Activated naive CD4-positive, alpha-beta T cell treated with anti-CD3 and anti-CD28 coated beads for 36 hours (primary cell): ENCODE measurements around the gene SLCO3A1. TPM values are rescaled to one million over a fixed set of nuclear protein-coding genes. Genes with fewer than 3 reads are reported as not detected.

Experiments used
- CTCF ChIA-PET: fragments of 350-600 bp; sonication (Branson Sonifier 250); formaldehyde crosslinking; loops from one replicate; lab custom pipeline; 2021; ENCODE audit warnings: antibody characterized with exemption; lab: Charles Lee
- DNase-seq: peaks from one replicate; pipeline ENCODE4 v3.0.0-alpha.2; 2020
- H3K27ac Mint-ChIP-seq: one replicate; pipeline ENCODE4 v1.8.0; 2021; ENCODE audit warnings: mild to moderate bottlenecking, mixed read lengths
- H3K27me3 Mint-ChIP-seq: one replicate; pipeline ENCODE4 v1.8.0; 2021; ENCODE audit warnings: low read depth, mixed read lengths
- H3K36me3 Mint-ChIP-seq: one replicate; pipeline ENCODE4 v1.8.0; 2021; ENCODE audit warnings: low read depth, mixed read lengths
- H3K4me1 Mint-ChIP-seq: one replicate; pipeline ENCODE4 v1.8.0; 2021; ENCODE audit warnings: low read depth, mixed read lengths
- H3K4me3 Mint-ChIP-seq: one replicate; pipeline ENCODE4 v1.8.0; 2021; ENCODE audit warnings: mild to moderate bottlenecking, moderate library complexity, mixed read lengths
- H3K9me3 Mint-ChIP-seq: one replicate; pipeline ENCODE4 v1.8.0; 2021; ENCODE audit warnings: mixed read lengths
- intact Hi-C: fragments of 100-400 bp; cut with micrococcal nuclease; formaldehyde crosslinking; loops from one replicate; pipeline ENCODE4 v1.15.1; 2023
- total RNA-seq, 2 experiments: library from RNA; stranded (reverse); gene quantifications; one replicate each; pipeline ENCODE4 v1.2.3, GENCODE V29; 2021

Gene SLCO3A1
- total RNA-seq, 2 experiments from 2014 or later, result 3.1 to 3.3 TPM

DNA sequence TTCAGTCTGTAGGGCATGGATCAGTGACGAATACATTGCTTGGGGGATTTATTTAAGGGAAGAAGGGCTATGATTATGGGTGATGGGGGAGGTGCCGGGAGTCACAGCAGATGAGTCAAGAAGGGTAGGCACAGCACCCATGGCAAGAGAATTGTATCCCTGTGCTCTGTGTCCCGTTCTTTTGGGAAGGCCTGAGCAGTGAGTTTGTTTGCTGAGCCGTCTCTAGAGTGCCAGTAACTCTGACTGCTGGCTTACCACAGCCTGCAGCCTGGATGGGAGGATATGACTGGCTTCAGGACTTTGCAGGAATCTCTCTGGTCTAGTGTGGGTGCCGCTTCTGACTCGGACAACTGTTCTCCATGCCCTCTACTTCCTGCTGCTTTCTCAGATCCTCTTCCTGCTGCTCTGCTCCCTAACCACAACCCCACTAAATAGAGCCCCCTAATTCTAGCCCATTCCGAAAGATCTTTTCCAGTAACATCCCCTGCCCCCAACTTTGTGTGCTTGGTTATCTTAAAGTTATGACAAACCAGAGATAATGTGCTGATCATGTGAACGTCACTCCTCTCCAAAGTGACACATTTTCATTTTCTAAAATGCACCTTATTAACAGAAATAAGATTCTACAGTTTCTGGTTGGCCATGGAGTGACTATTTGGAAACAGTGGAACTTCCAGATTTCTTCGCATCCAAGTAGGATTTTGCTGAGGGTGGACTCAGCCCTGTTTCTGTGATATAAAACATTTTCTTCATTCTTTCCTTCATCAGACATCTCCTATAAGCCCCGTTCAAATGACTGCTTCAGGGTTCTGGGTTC is 239.0 kb downstream of the SLCO3A1 start:
- H3K27ac Mint-ChIP-seq, result no peak overlapping the region
- H3K36me3 Mint-ChIP-seq, result peaks cover 3% of the 10 kb centered on the region
- CTCF ChIA-PET, result interaction anchor here (1.1 kb wide), 1 partner anchor 15 kb away, joined by 4 read pairs; no protein-coding TSS in a partner anchor
- H3K9me3 Mint-ChIP-seq, result no peaks in the 10 kb centered on the region
- intact Hi-C loops, result loop anchor here (10.0 kb wide), 2 partner anchors 432 to 532 kb away; no protein-coding TSS in a partner anchor
- no peaks in the 10 kb centered on the region for H3K27me3 Mint-ChIP-seq
- peaks cover 27% of the 10 kb centered on the region for H3K4me1 Mint-ChIP-seq
- DNase-seq, result no peak
- H3K4me3 Mint-ChIP-seq, result no peak overlapping the region

DNA sequence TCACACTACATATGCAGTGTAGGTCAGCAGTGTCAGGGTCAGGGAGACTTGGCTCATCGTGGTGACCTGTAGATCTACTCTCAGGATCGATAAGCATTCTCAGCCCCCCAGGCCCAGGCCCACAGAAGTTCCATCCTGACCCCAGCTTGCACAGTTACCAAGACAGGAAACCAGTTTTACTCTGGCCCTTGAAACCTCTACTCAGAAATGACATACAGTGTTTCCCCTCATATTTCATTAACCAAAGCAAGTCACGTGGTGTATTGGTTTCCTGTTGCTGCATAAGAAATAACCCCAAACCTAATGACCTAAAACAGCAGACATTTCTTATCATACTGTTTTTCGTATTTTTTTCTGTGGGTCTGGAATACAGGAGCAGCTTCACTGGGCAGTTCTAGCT is 242.2 kb downstream of the SLCO3A1 start:
- peak; percentile 22 for DNase-seq
- intact Hi-C loops, result loop anchor here (2.0 to 10.0 kb wide), 5 partner anchors 63 to 529 kb away; no protein-coding TSS in a partner anchor
- Mint-ChIP-seq H3K4me1 (peaks cover 30% of the 10 kb centered on the region), H3K9me3 (no peaks in the 10 kb centered on the region), H3K36me3 (peaks cover 3% of the 10 kb centered on the region), H3K27ac (peak overlapping the region; percentile 42), H3K4me3 (no peak overlapping the region), H3K27me3 (no peaks in the 10 kb centered on the region)
- CTCF ChIA-PET, result interaction anchor here (0.6 kb wide), 1 partner anchor 784 kb away, joined by 3 read pairs; no protein-coding TSS in a partner anchor

DNA sequence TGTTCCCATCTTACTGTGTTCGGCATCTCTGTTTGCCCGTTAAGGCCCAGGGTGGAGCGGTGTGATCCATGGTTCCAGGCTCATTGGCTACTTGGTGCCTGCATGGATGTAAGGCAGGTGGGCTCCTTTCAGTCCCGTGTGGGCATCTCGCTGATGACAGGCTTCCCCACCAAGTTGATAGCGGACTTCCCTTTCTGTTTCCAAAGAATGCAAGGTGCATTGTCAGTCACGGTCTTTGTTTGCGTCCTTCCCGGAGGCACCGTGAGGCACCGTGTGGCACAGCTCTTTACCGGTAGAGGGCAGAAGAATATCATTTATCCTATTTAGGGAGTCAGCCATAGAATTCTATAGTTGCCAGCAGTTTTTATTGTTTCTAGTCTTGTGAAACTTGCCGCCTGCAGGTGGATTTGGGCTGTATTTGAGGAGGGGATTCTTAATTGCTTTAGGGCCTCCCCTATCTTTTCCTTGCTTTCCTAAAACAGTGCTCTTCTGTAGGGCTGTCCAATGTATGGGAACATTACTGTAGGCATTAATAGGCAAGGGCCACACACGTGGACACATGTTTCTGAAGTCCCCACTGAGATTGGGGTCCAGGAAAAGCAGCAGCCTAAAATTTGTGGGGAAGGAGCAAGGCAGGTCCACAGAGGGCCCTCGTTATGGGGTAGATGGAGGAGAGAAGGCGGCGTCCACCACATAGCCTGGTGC is 244.1 kb downstream of the SLCO3A1 start:
- Mint-ChIP-seq H3K27me3 (no peaks in the 10 kb centered on the region), H3K4me3 (no peak overlapping the region), H3K27ac (peak overlapping the region; percentile 42), H3K4me1 (peaks cover 39% of the 10 kb centered on the region), H3K9me3 (no peaks in the 10 kb centered on the region), H3K36me3 (peaks cover 3% of the 10 kb centered on the region)
- CTCF ChIA-PET, result interaction anchor here (0.8 to 1.6 kb wide), 6 partner anchors 19 to 284 kb away, joined by 3 to 4 read pairs (median 3); no protein-coding TSS in a partner anchor
- intact Hi-C loops, result loop anchor here (1.0 to 10.0 kb wide), 7 partner anchors 110 to 618 kb away; no protein-coding TSS in a partner anchor
- DNase-seq, result peak; percentile 74

DNA sequence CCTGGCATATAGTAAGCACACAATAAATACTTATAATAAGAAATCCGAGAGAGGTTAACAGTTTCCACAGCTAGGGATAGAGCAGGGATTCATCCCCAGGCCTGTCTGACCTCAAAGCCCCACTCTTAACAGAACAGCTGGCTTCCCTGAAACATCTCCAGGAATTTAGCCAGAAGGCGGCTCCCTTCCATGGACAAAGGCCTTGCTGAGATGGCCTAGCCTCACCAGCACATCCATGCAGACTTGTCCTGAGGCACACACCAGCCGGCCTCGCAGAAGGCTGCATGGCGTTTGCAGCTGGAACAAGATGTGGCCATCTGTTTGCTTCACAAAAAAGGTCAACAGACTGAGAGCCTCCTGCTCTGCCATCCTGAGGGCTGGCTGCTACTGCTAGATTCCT is 245.4 kb downstream of the SLCO3A1 start:
- CTCF ChIA-PET, result interaction anchor here (0.6 to 1.4 kb wide), 2 partner anchors 9 to 96 kb away, joined by 3 read pairs; no protein-coding TSS in a partner anchor
- intact Hi-C loops, result loop anchor here (5.0 to 10.0 kb wide), 3 partner anchors 108 to 526 kb away; no protein-coding TSS in a partner anchor

DNA sequence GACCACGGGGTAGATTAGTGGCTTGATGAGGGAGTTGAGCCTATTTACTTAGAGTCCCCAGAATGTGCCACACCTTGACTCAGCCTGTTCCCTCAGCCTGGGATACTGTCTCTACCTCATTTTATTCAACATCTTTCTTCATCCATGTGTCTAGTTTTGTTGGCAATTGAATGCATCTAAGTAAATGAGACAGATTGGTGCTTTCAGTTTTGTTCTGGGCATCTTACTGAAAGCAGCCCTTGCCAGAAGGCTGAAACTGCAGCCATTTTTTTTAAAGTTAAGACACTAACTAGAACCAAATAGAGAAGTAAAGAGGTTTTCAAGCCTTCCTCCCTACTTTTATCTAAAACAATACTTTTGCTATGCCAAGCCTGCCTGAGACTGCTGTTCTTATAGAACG is 246.8 kb downstream of the SLCO3A1 start:
- DNase-seq, result no peak
- intact Hi-C loops, result no loop called here
- Mint-ChIP-seq H3K27me3 (no peaks in the 10 kb centered on the region), H3K27ac (no peak overlapping the region), H3K9me3 (no peaks in the 10 kb centered on the region), H3K4me1 (peaks cover 28% of the 10 kb centered on the region), H3K4me3 (no peak overlapping the region), H3K36me3 (peaks cover 3% of the 10 kb centered on the region)
- CTCF ChIA-PET, result interaction anchor here (0.6 to 2.0 kb wide), 2 partner anchors 23 to 125 kb away, joined by 4 read pairs; no protein-coding TSS in a partner anchor

More for the DNA sequence above, 245.4 kb downstream of the SLCO3A1 start:
- H3K9me3 Mint-ChIP-seq, result no peaks in the 10 kb centered on the region
- no peak overlapping the region for H3K27ac Mint-ChIP-seq
- DNase-seq, result no peak
- peaks cover 34% of the 10 kb centered on the region for H3K4me1 Mint-ChIP-seq
- H3K36me3 Mint-ChIP-seq, result peaks cover 3% of the 10 kb centered on the region
- H3K27me3 Mint-ChIP-seq, result no peaks in the 10 kb centered on the region
- H3K4me3 Mint-ChIP-seq, result no peak overlapping the region

DNA sequence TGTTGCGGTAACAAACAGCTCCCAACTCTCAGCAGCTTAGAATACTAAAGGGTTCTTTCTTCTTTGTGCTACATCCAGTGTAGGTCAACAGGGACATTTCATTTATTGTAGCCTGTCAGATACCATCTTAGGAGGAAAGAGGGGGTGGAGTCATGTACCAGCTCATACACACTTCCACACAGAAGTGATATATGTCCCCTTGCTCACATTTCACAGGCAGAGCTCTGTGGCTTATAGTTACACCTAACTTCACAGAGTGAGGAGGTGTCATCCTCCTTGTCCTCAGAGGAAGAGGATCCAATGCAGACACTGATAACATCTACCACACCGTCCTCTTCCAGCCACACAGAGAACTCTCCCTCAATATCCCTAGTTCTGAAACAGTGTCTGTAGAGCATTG is 247.2 kb downstream of the SLCO3A1 start:
- no peaks in the 10 kb centered on the region for H3K27me3 Mint-ChIP-seq
- intact Hi-C loops, result no loop called here
- DNase-seq, result no peak
- H3K27ac Mint-ChIP-seq, result no peak overlapping the region
- no peak overlapping the region for H3K4me3 Mint-ChIP-seq
- H3K4me1 Mint-ChIP-seq, result peaks cover 23% of the 10 kb centered on the region
- no peaks in the 10 kb centered on the region for H3K9me3 Mint-ChIP-seq
- peaks cover 3% of the 10 kb centered on the region for H3K36me3 Mint-ChIP-seq
- CTCF ChIA-PET, result interaction anchor here (2.0 kb wide), 2 partner anchors 125 to 614 kb away, joined by 4 to 9 read pairs; no protein-coding TSS in a partner anchor

DNA sequence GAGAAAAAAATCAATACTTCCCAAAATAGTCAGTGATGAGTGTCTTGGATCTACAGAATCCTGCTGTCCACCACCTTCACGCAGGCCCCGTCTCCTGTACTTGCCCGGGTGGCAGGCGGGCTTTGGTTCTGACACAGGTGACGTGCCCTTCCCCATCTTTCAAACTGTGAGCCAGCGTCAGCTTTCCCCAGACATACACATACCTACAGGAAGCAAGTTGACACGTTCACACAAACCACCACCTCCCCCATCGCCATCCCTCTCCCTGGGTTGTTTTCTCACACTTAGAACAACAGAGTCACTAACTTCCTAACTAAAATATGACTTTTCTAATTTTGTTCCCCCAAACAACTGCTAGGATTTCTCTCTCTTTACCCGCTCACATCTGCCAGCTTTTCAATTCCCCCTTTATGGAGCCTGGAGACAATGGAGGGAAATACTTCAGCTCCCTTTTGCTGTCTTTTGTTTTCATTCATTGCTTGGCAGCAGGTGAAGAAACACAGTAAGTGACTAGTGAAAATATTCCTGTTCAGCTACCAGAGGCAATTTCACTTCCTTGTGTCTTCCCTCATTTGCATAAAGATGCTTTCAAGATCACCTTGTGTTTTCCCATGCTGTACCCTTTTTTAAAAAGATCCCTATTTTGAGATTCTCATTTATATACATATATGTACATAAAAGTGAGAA is 248.3 kb downstream of the SLCO3A1 start:
- no peaks in the 10 kb centered on the region for H3K27me3 Mint-ChIP-seq
- no peaks in the 10 kb centered on the region for H3K9me3 Mint-ChIP-seq
- no peak overlapping the region for H3K4me3 Mint-ChIP-seq
- peak; percentile 31 for DNase-seq
- intact Hi-C loops, result no loop called here
- peaks cover 1% of the 10 kb centered on the region for H3K36me3 Mint-ChIP-seq
- CTCF ChIA-PET, result interaction anchor here (0.8 to 2.0 kb wide), 4 partner anchors 56 to 613 kb away, joined by 3 to 9 read pairs (median 4); no protein-coding TSS in a partner anchor
- H3K27ac Mint-ChIP-seq, result peak overlapping the region; percentile 59
- H3K4me1 Mint-ChIP-seq, result peaks cover 17% of the 10 kb centered on the region

DNA sequence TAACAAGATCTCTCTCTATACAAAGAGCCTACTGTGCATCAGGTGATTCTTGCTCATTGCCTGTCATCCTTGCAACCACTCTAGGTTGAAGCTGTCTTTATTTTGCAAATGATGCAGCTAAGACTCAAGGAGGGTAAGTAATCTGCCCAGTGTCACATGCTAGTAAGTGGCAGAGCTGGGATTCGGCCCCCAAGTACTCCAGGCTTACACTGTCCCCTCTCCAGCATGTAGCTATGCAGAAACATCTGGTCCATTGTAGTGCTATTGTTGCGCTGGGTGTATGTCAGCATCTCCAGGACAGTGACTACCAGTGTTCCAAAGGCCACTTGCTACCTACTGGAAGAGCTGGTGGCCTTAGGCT is 248.9 kb downstream of the SLCO3A1 start:
- Mint-ChIP-seq H3K9me3 (no peaks in the 10 kb centered on the region), H3K27me3 (no peaks in the 10 kb centered on the region), H3K4me3 (no peak overlapping the region), H3K36me3 (no peaks in the 10 kb centered on the region), H3K27ac (no peak overlapping the region), H3K4me1 (peaks cover 15% of the 10 kb centered on the region)
- intact Hi-C loops, result no loop called here
- DNase-seq, result no peak
- CTCF ChIA-PET, result interaction anchor here (0.8 to 2.0 kb wide), 4 partner anchors 8 to 613 kb away, joined by 3 to 9 read pairs (median 3); no protein-coding TSS in a partner anchor

DNA sequence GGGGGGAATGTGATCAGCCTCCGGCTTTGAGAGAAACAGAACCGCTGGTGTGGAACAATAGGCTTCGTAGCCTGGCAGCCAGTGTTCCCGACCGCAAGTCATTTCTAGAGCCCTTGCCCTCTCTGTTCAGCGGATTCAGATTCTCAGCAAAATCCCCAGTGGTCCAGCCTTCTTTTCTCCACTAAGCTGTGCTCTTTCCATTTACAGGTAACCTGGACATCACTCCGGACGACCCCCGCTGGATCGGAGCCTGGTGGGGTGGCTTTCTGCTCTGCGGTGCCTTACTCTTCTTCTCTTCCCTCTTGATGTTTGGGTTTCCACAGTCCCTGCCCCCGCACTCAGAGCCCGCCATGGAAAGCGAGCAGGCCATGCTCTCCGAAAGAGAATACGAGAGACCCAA is 250.6 kb downstream of the SLCO3A1 start:
- Mint-ChIP-seq H3K36me3 (no peaks in the 10 kb centered on the region), H3K27ac (no peak overlapping the region), H3K9me3 (no peaks in the 10 kb centered on the region), H3K4me3 (no peak overlapping the region), H3K4me1 (peaks cover 23% of the 10 kb centered on the region), H3K27me3 (no peaks in the 10 kb centered on the region)
- CTCF ChIA-PET, result no interaction called here
- no peak for DNase-seq
- intact Hi-C loops, result no loop called here

DNA sequence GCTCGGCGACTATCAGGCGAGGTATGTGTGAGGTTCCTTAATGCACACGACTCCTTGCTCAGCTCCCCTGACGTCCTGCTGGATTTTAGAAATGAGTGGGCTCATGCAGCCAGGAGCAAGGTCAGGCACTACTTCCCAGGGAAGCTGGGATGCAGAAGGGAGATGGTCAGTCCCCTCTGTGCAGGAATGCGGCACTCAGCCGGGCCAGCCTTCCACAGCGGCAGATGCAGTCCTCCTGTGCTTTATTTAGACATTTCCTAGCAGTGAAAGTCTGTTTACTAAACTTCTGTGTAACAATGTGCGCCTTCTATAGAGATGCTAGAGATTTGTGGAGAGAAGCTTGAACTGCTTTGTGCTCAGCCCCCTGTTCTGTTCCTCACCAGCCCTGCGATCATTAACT is 252.1 kb downstream of the SLCO3A1 start:
- Mint-ChIP-seq H3K36me3 (no peaks in the 10 kb centered on the region), H3K27me3 (no peaks in the 10 kb centered on the region), H3K27ac (no peak overlapping the region), H3K4me3 (no peak overlapping the region), H3K4me1 (peaks cover 24% of the 10 kb centered on the region), H3K9me3 (no peaks in the 10 kb centered on the region)
- DNase-seq, result no peak
- CTCF ChIA-PET, result no interaction called here
- intact Hi-C loops, result no loop called here

DNA sequence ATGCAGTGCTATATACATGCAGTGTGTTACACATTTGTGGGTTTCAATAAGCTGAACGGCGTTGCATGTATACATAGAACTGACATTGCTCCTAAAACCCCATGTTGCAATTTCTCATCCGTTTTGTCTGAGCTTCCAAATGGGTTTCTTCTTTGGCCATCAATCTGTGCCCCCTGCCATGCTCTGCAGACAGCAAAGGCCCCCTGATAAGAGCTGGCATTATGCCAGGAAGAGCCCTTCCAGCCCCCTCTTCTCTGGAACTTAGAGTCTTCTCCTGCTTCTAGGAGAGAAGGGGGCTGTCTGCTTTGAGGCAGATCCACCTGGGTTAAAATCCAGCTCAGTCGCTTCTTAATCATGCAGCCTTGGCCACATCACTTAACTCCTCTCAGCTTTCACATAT is 254.0 kb downstream of the SLCO3A1 start:
- no peak for DNase-seq
- peaks cover 2% of the 10 kb centered on the region for H3K36me3 Mint-ChIP-seq
- H3K27me3 Mint-ChIP-seq, result no peaks in the 10 kb centered on the region
- intact Hi-C loops, result no loop called here
- no peak overlapping the region for H3K4me3 Mint-ChIP-seq
- CTCF ChIA-PET, result interaction anchor here (0.6 to 1.0 kb wide), 2 partner anchors 9 to 654 kb away, joined by 3 read pairs; no protein-coding TSS in a partner anchor
- peaks cover 13% of the 10 kb centered on the region for H3K4me1 Mint-ChIP-seq
- no peaks in the 10 kb centered on the region for H3K9me3 Mint-ChIP-seq
- no peak overlapping the region for H3K27ac Mint-ChIP-seq
